Left ventricle myocardium superior (tissue), 1 donor: Measurements from ENCODE around the gene GAB2. TPM values are rescaled to one million over a fixed set of nuclear protein-coding genes. Genes with fewer than 3 reads are reported as not detected.

Experiments
- ATAC-seq: fragments of 200-7000 bp; cut with Tn5 transposase; one replicate; pipeline ENCODE4 v1.9.1; 2020; ENCODE audit warnings: mild to moderate bottlenecking, moderate library complexity
- DNase-seq: peaks from one replicate; pipeline ENCODE4 v3.0.0-alpha.2; 2020
- intact Hi-C: fragments of 100-400 bp; cut with micrococcal nuclease; formaldehyde crosslinking; loops from one replicate; pipeline ENCODE4 v1.11.0; 2022
- total RNA-seq: library from RNA; stranded (reverse); fragmentation: NEBNext Ultra II Directional; extraction: Animal tissue kit (Norgen Biotek cat#: 25700); gene quantifications from one replicate; pipeline ENCODE4 v1.2.1, GENCODE V29; 2021
- donor health status: DM: no; HTN: yes; CAD: no; lungs with severe emphysema.

GAB2 gene
- total RNA-seq, 1 donor from 2014 or later: 17.2 TPM

DNA sequence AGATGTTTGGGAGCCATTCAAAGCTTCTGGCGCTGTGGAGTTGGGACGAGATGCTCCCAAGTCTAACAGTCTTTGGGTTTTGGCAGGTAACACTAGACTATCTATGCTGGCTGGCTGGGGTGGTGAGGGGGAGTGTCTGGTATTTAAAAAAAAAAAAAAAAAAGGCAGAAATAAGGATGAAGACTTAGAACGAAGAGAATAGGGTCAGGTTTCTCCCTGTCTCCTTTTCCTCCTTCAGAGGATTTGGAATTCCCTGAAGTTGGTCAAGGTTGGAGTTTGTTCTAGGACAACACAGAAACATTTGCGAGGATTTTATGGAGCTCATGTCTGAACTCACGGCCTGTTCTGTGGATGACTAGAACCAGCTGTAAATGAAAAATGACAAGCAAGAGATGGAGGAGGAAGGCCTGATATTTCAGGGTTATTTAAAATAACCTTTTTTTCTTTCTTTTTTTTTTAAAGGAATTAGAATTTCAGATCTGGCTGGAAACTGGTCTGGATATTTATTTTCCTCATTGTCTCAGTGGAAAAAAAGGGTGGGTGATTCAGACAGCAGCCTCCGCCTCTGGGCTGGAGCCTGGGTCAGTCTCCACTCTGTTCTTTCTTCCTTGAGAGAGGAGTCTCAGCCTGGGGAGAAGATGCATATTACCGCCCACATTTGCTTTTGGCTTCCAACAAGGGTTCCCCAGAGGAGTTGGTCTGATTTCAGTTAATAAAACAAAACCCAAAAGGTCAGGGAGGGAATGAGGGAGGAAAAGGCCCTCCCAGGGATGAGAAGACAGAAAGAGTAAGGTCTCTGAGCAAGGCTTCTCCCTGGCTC, 148.8 kb downstream of the GAB2 start:
- intact Hi-C loops: no loop called here
- ATAC-seq (peak; percentile 96), DNase-seq (peak; percentile 53)

DNA sequence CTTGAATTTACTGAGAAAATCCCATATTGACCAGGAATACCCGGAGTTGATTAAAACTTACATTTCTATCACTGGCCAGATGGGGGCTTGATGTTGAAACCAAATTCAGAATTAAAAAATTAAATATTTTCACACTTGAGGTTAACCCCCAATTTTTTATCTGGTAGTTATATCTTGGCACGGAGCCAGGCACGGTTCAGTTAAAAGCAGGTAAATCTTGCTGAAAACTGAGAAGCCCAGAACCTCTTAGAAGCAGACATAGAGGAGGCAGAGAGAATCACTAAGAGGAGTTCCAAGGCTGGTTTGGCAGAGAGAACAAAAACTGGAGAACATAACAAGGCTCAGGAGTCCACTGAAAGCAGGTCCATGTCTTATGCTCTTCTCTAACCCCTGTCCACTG, 151.2 kb downstream of the GAB2 start:
- no peak for ATAC-seq
- DNase-seq: no peak
- intact Hi-C loops: no loop called here

DNA sequence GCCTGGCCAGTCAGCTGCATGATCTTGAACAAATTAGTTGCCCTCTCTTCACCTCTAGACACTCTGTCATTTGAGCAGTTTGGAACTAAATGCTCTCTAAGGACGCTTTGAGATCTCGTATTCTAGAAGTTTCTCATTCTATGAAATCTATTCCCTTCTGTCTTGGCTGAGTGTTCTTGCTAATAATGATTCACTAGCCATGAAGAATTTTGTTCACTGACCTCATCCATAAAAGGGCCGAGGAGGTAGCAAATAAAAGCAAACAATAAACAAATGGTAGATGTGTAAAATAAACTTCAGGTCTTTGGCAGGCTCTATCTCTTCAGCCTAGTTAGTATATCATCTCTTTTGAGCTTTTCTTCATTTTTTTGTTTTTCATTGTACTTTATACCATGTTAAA, 152.3 kb downstream of the GAB2 start:
- intact Hi-C loops: no loop called here
- ATAC-seq (no peak), DNase-seq (no peak)

DNA sequence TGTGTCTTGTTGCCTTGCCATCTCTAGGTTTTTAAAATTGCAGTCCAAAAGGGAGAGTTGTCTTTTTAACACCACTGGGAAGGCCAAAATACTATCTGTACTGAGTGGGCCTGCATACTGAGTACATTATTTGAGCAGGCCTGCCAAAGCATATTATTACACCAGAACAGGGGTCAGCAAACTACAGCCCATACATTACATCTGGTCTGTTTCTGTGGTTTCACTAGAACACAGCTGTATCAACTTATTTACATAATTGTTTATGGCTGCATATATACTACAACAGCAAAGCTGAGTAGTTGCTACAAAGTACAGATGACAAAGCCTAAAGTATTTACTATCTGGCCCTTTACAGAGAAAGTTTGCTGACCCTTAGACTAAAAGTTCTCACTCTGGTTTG, 154.9 kb downstream of the GAB2 start:
- ATAC-seq (no peak), DNase-seq (no peak)
- intact Hi-C loops: no loop called here

DNA sequence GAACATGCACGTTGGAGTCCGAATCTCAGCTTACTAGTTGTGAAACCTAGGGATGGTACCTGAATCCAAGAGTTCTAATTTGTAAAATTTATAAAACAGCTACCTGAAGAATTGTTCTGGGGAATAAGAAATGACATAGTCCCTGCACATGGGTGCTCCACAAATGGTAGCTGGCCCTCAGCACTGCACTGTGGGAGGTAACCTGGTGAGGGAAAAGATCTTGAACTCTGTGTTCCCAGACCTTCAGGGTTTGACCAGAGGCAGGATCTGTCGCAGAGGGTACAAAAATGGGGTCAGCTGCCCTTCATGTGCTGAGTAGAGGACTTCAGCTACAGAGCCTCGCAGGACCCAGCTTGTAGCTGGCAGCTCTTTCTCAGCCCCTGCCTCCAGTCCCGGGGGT, 155.4 kb downstream of the GAB2 start:
- no peak for DNase-seq
- peak; percentile 54 for ATAC-seq
- intact Hi-C loops: no loop called here

DNA sequence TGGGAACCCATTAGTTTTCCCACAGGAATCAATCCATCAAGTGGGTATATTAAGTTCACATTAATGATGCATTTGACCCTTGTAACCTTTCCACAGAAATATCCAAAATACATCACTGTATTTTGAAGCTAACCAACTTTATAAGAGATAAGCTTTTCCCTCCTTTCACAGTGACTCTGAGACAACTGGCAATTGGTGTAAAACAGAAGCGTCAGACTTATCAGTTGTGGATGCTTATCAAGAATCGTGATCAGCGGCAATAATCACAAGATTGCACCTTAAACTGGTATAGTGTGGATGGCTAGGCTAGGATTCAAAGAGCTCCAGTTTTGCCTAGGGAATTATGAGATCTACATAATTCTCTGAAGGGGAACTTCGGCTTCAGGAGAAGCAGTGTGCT, 155.8 kb downstream of the GAB2 start:
- intact Hi-C loops: no loop called here
- DNase-seq: no peak
- no peak for ATAC-seq

DNA sequence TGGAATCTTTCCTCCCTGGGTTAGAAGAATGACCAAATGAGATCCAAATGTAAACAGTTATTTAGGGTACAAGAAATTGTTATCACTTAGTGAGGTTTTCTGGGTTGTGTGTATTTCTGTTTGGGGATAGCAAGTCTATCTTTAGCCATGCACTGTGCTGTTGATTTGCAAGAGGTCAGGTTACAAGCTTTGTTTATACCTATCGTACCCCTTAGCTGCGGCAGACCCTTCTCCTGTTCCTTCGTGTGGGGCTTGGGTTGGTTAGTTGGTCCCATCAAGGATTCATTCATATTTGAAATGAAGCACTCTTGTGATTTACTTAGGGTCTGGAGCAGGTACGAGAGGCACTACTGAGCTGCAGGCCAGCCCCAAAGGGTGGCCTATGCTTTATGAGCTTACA, 156.3 kb downstream of the GAB2 start:
- intact Hi-C loops: no loop called here
- no peak for DNase-seq

DNA sequence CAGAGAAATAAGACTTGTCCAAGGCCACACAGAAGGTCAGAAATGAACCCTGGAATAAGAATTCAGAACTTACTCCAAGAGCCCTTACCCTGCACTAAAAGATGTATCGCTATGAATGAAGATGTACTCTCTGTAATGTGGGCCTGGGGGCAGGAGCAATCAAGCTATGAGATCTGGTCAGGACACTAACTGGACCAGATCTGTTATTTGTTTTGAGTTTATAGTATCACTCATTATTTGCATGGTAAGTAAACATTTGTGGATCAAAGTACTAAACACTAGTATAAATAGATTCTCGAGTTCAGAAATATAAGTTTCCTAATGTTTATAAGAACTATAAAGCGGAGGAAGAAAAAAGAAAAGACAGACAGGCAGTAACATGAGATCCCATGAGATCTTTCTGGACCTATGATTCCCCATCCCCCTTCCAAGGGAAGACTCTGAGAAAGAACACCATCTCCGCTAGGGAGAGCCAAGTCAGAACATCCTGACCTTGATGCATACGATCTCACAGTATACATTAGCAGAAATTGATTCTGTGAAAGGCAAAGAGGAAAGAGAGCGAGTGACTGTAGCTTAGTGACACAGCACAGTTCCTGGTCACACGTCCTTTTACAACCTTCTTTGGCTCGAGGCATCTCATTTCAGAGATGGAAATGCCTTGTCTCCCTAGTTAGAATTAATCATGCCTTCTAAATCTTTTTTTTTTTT, 157.7 kb downstream of the GAB2 start:
- ATAC-seq (no peak), DNase-seq (no peak)
- intact Hi-C loops: no loop called here

More for the DNA sequence above, 156.3 kb downstream of the GAB2 start:
- no peak for ATAC-seq

DNA sequence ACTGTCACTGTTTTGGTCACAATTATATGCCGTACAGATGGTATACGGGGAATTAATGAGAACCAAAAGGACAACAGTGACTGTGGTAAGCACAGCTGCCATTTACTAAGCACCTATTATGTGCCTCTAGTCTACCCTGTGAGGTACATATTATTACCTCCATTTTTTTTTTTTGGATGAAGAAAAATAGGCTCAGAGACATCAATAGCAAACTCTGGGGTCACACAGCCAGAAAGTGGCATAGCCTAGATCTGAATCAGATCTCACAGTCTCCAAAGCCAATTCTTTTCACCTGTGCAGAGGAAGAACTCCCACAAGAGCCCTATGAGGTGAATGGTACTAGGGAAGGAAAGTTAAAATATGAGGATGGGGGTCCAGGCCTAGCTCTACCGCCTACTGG, 160.0 kb downstream of the GAB2 start:
- ATAC-seq (no peak), DNase-seq (no peak)
- intact Hi-C loops: no loop called here

DNA sequence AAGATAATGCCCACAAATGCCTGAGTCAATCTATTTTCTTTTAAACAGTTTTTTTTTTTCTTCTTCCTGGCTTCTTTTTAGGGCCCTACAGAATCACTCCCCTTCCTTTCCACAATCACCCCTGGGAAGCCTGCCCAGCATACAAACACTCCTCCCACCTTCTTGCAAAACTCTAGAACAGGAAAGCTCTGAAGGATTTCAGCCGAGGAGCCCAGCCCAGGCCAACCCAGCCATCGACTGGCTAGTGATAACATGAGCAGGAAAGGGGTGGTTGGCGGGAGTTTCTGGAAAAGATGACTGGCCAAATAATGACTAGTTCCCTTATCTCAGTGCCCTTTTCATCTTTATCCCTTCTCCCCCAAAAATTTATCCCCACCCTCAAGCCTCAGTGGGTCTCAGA, 160.7 kb downstream of the GAB2 start:
- DNase-seq (peak; percentile 82), ATAC-seq (peak; percentile 95)
- intact Hi-C loops: no loop called here

DNA sequence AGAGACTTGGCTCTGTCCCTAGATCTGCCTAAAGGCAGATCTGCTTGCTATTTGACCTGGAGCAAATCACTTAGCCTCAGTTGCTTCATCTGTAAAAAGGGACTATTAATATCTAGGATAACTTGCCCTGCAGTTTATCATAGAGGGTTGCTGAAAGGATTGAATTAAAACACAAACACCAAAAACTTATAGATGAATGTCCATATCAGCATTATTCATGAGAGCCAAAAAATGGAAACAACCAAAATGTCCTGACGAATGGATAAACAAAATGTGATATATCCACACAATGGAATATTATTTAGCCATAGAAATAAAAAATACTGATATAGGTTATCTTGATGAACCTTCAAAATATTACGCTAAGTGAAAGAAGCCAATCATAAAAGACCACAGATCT, 161.7 kb downstream of the GAB2 start:
- intact Hi-C loops: no loop called here
- DNase-seq (no peak), ATAC-seq (no peak)

DNA sequence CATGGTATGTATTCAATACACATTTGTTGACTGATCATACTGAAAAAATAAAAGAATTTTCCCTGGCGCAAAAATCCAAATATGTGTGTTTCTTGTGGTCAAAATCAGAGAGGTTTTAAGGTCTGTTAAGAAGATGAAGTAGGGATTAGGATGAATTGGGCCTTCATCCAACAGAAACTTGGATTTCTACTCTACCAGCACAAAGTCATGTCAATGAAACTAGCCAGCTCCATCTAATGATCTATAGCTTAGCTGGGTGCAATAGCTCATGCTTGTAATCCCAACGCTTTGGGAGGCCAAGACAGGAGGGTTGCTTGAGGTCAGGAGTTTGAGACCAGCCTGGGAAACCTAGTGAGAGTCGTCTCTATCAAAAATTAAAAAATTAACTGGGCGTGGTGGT, 163.4 kb downstream of the GAB2 start:
- intact Hi-C loops: no loop called here

DNA sequence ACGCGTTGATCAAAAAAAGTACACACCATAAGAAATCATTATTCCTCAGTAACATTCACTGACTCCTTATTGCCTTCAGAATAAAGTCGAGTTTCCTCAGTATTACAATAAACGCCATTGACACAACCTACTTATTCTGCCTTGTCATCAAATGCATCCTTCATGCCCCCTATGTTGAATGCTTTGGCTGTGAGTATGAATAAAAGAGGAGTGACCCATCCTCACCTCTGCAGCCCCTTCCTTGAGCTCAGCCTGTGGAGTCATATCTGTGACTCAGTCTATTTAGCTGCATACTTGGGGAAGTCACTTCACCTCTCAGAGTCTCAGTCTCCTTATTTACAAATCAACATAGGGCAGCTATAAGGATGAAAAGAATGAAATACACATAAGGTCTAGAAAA, 163.8 kb downstream of the GAB2 start:
- DNase-seq (no peak), ATAC-seq (no peak)
- intact Hi-C loops: no loop called here

More for the DNA sequence above, 163.4 kb downstream of the GAB2 start:
- ATAC-seq: no peak
- no peak for DNase-seq

DNA sequence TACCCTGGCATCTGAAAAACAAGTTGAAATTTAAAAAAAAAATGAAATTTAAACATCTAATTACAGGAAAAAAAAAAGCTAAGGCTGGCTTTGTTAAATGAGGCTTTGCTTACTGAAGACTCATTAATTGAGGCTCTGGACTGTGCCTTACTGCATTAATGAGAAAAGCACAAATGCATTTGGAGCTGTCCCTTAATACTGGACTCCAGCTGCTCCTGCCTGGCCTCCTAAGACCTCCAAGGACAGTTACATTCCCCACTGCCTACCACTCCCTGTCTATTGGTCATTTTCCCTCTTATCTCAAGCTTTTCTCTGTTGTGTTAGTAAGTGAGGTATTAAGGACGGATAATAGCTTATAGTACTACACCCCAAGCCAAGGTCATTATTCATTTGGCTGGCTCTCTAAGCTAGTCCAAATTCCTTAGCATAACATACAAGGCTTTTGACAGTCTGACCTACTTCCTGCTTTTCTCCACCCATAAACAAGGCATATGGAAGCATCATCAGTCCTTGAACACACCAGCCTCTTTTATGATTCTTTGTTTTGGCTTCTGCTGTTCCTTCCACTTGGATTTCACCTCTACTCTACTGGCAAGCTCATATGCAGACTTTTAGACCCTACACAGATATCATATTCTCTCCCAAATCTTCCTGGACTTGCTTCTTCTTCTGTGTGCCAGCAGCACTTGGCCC, 166.4 kb downstream of the GAB2 start:
- ATAC-seq (peak; percentile 76), DNase-seq (no peak)
- intact Hi-C loops: no loop called here

DNA sequence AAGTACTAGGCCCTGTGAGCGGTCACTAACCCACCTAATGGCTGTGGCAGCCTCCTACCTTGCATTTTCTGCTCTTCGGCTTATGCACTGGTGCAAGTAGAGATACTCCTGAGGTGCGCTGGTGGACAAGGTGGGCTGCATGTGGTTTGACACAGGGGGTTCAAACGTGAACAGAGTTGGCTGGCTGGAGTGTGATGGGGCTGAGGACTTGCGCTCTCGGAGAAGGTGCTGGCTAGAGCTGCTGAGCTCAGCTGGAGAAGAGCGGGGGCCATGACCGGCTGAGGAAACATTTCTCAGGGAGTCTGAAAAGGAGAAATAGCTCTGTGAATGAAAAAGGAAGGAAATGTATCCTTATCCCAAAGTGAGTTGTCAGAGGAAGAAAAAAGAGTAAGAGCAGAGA, 167.5 kb downstream of the GAB2 start:
- DNase-seq (no peak), ATAC-seq (no peak)
- intact Hi-C loops: no loop called here

DNA sequence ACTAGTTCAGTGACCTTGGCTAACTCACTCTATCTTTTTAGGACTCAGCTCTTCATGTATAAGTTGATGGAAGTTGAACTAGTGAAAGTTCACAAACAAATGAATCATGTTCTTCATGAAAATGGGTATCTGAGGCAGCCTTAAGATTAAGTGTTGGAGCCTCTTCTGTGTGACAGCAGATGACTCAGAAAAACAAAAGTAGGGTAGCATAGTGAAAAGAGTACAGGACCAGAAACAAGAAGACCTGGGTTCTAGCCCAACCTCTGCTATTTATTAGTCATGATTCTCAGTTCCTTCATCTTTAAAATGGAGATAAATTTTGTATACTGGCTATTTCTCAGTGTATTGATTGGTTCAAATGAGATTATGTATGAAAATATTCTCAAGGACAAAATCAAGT, 168.7 kb downstream of the GAB2 start:
- intact Hi-C loops: no loop called here
- ATAC-seq: no peak
- no peak for DNase-seq

DNA sequence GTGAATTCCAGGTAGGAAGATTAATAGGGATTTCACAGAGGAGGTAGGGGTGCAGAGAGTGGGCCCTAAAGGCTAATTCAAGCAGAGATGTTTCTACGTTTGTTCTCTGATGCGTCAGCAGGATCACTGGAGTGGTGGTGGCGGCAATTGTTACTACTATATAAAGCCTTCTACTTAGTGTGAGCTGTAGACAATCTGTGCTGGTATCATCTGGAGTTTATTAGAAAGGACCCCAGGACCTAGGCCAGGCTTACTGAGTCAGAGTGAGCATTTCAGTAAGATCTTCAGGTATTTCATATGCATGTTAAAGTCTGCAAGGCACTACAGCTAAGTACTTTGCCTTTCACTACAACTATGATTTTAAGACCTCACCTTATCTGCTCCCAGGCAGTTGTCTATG, 169.4 kb downstream of the GAB2 start:
- intact Hi-C loops: no loop called here
- ATAC-seq (no peak), DNase-seq (no peak)

DNA sequence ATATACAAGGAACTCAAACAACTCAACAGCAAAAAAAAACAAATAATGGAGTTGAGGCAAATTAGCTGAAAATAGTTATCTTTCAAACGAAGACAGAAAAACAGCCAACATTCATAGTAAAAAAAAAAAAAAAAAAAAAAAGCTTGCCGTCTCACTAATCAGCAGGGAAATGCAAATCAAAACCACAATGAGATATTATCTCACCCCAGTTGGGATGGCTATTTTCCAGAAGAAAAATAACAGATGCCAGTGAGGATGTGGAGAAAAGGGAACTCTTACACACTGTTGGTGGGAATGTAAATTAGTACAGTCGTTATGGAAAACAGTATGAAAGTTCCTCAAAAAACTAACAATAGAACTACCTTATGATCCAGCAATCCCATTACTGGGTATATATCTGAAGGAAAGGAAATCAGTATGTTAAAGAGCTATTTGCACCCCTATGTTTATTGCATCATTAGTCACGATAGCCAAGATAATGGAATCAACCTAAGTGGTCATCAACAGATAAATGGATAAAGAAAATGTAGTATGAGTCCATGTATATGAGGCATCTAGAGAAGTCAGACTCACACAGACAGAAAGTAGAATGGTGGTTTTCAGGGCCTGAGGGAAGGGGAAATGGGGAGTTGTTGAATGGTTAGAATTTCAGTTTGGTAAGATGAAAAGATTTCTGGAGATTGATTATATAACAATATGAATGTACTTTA, 172.9 kb downstream of the GAB2 start:
- no peak for DNase-seq
- peak; percentile 31 for ATAC-seq
- intact Hi-C loops: no loop called here

DNA sequence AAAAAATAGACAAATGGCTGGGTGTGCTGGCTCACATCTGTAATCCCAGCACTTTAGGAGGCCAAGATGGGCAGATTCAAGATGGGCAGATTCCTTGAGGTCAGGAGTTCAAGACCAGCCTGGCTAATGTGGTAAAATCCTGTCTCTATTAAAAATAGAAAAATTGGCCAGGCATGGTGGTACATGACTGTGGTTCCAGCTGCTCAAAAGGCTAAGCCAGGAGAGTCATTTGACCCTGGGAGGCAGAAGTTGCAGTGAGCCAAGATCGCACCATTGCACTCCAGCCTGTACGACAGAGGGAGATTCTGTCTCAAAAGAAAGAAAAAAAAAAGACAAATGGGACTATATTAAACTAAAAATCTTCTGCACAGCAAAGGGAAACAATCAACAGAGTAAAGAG, 173.5 kb downstream of the GAB2 start:
- intact Hi-C loops: no loop called here
- peak; percentile 55 for ATAC-seq
- DNase-seq: no peak

DNA sequence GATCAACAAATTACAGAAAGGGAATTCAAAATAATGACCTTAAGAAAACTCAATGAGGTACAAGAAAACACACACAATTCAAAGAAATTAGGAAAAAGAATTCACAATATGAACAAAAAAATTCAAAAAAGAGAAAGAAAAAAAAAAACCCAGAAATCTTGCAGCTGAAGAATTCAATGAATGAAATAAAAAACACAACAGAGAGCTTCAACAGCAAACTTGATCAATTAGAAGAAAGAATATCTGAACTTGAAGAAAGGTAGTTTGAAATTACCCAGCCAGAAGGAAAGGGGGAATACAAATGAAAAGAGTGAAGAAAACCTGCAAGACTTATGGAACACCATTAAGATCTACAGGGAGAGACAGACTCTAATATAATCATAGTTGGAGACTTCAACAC, 176.1 kb downstream of the GAB2 start:
- intact Hi-C loops: no loop called here
- DNase-seq (no peak), ATAC-seq (no peak)
